ENCODE measurements around the gene HS2ST1. TPM values are rescaled to one million over a fixed set of nuclear protein-coding genes. Genes with fewer than 3 reads are reported as not detected.
A peak's percentile ranks its signal among the peaks of the same experiment; 100 is the strongest.

The HS2ST1 gene
- total RNA-seq, 3 donors from 2014 or later: 20.9 to 24.5 (median 21.7) TPM

DNA sequence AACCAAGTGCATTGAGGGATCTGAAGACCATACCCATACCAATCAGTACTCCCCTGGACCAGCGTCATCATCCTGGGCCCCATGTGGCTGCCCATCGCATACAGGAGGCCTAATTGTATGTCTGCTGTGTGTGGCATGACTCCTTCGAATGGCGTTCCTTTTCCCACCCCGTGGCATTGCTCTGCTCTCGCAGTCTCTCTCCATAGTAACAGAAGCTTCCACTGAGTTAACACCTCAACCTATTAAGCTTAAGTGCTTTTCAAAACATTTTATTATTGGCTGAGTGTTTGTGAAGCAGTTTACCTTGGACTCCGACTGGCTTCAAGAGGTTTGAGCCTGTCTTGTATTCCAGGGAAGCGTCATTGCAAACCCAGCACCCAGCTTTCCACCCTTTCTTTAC, 227.1 kb downstream of the HS2ST1 start:
- no peaks in the 10 kb centered on the region for H3K36me3 ChIP-seq (ENCODE audit: low read depth)
- ATAC-seq (no peak), DNase-seq (no peak)
- H3K9me3 ChIP-seq: no peaks in the 10 kb centered on the region
- intact Hi-C loops (cut with DNase I, micrococcal nuclease): no loop called here
- TF ChIP-seq, protein P1, sequence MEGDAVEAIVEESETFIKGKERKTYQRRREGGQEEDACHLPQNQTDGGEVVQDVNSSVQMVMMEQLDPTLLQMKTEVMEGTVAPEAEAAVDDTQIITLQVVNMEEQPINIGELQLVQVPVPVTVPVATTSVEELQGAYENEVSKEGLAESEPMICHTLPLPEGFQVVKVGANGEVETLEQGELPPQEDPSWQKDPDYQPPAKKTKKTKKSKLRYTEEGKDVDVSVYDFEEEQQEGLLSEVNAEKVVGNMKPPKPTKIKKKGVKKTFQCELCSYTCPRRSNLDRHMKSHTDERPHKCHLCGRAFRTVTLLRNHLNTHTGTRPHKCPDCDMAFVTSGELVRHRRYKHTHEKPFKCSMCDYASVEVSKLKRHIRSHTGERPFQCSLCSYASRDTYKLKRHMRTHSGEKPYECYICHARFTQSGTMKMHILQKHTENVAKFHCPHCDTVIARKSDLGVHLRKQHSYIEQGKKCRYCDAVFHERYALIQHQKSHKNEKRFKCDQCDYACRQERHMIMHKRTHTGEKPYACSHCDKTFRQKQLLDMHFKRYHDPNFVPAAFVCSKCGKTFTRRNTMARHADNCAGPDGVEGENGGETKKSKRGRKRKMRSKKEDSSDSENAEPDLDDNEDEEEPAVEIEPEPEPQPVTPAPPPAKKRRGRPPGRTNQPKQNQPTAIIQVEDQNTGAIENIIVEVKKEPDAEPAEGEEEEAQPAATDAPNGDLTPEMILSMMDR (IDR thresholded peaks at IDR 0.05): no peak
- no peaks in the 10 kb centered on the region for H3K4me1 ChIP-seq (ENCODE audit: low read depth)
- no peak overlapping the region for H3K4me3 ChIP-seq

DNA sequence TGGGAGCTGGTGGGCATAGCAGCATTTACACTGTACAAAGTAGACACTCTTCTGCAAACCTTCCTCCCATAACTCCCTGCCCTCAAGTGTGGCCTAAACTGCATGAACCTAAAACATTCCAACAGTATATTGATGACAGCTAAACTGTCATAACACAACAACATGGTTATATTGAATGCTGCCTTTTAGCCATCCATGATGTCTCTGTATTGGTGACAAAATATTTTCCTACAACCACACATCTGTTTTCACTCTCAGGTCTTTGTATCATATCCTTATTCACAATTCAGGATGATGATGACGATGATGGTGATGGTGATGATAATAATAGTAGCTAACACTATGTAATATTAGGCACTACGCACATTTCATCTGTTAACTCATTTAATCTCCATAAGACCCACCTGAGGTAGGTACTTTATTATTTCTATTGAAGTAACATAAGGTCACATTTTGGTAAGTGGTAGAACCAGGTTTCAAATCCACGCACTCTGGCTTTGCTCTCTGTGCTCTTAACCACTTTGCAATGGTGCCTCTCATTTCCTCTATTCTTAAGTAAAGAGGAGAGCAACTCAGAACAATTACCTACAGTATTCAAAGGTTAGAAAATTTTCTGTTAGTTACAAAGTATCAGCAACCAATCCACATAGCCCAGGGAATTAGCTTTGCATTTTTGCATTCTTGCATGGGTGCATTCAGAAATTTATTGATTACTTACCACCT, 229.1 kb downstream of the HS2ST1 start:
- ATAC-seq: no peak

DNA sequence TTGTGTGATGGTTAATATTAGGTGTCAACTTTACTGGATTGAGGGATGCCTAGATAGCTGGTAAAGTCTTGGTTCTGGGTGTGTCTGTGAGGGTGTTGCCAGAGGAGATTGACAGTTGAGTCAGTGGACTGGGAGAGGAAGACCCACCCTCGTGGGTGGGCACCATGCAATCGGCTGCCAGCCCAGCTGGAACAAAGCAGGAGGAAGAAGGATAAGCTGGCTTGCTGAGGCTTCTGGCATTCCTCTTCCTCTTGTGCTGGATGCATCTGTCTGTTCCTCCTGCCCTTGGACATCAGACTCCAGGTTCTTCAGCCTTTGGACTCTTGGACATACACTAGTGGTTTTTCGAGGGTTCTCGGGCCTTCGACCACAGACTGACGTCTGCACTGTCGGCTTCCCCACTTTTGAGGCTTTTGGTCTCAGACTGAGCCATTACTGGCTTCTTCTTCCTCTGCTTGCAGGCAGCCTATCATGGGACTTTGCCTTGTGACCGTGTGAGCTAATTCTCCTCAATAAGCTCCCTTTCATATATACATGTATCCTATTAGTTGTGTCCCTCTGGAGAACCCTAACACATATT, 230.0 kb downstream of the HS2ST1 start:
- TF ChIP-seq, protein P1 (IDR thresholded peaks at IDR 0.05): no peak
- no peak for ATAC-seq
- H3K9me3 ChIP-seq: no peaks in the 10 kb centered on the region
- H3K36me3 ChIP-seq (ENCODE audit: low read depth): no peaks in the 10 kb centered on the region
- no peaks in the 10 kb centered on the region for H3K4me1 ChIP-seq (ENCODE audit: low read depth)
- peak in 1 of 3 donors; percentile 32 for DNase-seq
- intact Hi-C loops (cut with DNase I, micrococcal nuclease): no loop called here
- no peak overlapping the region for H3K4me3 ChIP-seq

More for the DNA sequence above, 229.1 kb downstream of the HS2ST1 start:
- no peak overlapping the region for H3K4me3 ChIP-seq
- DNase-seq: no peak
- H3K36me3 ChIP-seq (ENCODE audit: low read depth): no peaks in the 10 kb centered on the region
- TF ChIP-seq, protein P1 (IDR thresholded peaks at IDR 0.05): no peak
- intact Hi-C loops (cut with DNase I, micrococcal nuclease): no loop called here
- no peaks in the 10 kb centered on the region for H3K9me3 ChIP-seq
- no peaks in the 10 kb centered on the region for H3K4me1 ChIP-seq (ENCODE audit: low read depth)

DNA sequence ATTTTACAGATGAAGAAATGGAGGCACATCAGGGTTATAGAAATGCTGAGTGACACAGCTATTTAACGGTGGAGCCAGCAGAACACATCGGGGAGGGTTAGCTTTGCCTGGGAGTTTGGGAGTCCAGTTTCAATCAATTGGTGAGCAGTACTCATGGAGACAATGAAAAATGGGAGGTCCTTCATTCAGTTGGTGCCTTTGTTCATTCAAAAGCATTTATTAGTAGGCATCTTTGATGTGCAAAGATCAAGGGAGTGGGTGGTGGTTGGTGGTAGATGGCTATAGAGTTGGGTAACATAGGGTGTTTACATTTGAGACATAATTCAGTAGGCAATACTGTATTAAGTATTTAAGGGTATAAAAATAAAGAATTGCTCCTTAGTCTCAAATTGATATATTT, 230.5 kb downstream of the HS2ST1 start:
- Histone ChIP-seq H3K4me1 (ENCODE audit: low read depth) (no peaks in the 10 kb centered on the region), H3K36me3 (ENCODE audit: low read depth) (no peaks in the 10 kb centered on the region), H3K4me3 (no peak overlapping the region), H3K9me3 (no peaks in the 10 kb centered on the region)
- DNase-seq (no peak), ATAC-seq (no peak)
- TF ChIP-seq, protein P1 (IDR thresholded peaks at IDR 0.05): no peak
- intact Hi-C loops (cut with DNase I, micrococcal nuclease): no loop called here

DNA sequence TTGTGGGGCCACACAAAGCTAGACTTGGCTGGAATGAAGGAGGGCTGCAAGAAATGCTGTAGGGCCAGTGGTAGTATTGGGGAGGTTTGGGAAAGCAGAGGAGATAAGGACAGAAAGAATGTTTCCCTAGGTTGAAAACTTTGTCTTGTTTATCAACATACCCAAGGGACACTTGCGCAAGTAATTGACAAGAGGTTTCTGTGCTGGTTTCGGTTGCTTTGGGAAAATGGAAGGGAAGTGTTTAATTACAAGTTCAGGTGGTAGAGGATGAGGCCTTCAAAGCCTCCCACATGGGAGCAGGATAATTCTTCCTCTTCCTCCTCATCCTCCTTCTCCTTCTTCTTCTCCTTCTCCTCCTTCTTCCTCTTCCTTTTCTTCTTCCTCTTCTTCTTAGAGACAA, 232.1 kb downstream of the HS2ST1 start:
- H3K36me3 ChIP-seq (ENCODE audit: low read depth): no peaks in the 10 kb centered on the region
- intact Hi-C loops (cut with DNase I, micrococcal nuclease): no loop called here
- no peak for ATAC-seq
- TF ChIP-seq, protein P1 (IDR thresholded peaks at IDR 0.05): no peak
- H3K9me3 ChIP-seq: no peaks in the 10 kb centered on the region
- H3K4me1 ChIP-seq (ENCODE audit: low read depth): peaks cover 5% of the 10 kb centered on the region
- no peak for DNase-seq
- H3K4me3 ChIP-seq: no peak overlapping the region

Measured in mucosa of descending colon (tissue), 3 donors.